IMR-90 (cell line): ENCODE data around the gene ZFR2. TPM values are rescaled to one million over a fixed set of nuclear protein-coding genes. Genes with fewer than 3 reads are reported as not detected.

Experiments used
- ATAC-seq: fragments of 200-7000 bp; cut with Tn5 transposase; 2 replicates; pipeline ENCODE4 v1.9.1; 2020; ENCODE audit warnings: low read depth, mild to moderate bottlenecking, moderate library complexity
- BruUV-seq: library from RNA; stranded (reverse); fragments of 400-500 nt; replicated peaks from 2 replicates; lab custom pipeline; 2021; lab: Mats Ljungman, UMichigan
- CTCF ChIA-PET: fragments of 300-600 bp; formaldehyde crosslinking; extraction: SDS; loops from one replicate; lab custom pipeline; 2021; ENCODE audit warnings: antibody characterized with exemption; lab: Yijun Ruan, JAX
- POLR2A ChIA-PET: fragments of 300-600 bp; sonication (Branson Sonifier 250); formaldehyde crosslinking; loops from one replicate; lab custom pipeline; 2022; ENCODE audit warnings: antibody characterized with exemption; ENCODE audit not compliant: unreplicated experiment; lab: Charles Lee
- DNase-seq: peaks from one replicate; pipeline ENCODE4 v3.0.0; 2013
- H2AFZ ChIP-seq: replicated peaks from 2 replicates; pipeline ENCODE3; 2013; ENCODE audit warnings: low read length, mild to moderate bottlenecking; ENCODE audit not compliant: poor library complexity
- H2AK5ac ChIP-seq: 2 replicates; pipeline ENCODE4 v1.6.1; 2013; ENCODE audit warnings: low read depth, low read length, inconsistent platforms
- H2AK9ac ChIP-seq: replicated peaks from 2 replicates; pipeline ENCODE3; 2013; ENCODE audit warnings: mild to moderate bottlenecking, low read depth, low read length, moderate library complexity; ENCODE audit not compliant: poor library complexity
- H2BK120ac ChIP-seq: 2 replicates; pipeline ENCODE4 v1.6.1; 2013; ENCODE audit warnings: low read depth, low read length, inconsistent platforms
- H2BK15ac ChIP-seq: 3 replicates; pipeline ENCODE4 v1.6.1; 2013; ENCODE audit warnings: low read depth, low read length, inconsistent platforms
- H2BK20ac ChIP-seq: 2 replicates; pipeline ENCODE4 v1.6.1; 2013; ENCODE audit warnings: low read depth, mild to moderate bottlenecking, inconsistent platforms, low read length, moderate library complexity
- H2BK5ac ChIP-seq: 2 replicates; pipeline ENCODE4 v1.6.1; 2013; ENCODE audit warnings: mild to moderate bottlenecking, low read depth, low read length, inconsistent platforms; ENCODE audit not compliant: poor library complexity, severe bottlenecking
- H3K14ac ChIP-seq: replicated peaks from 2 replicates; pipeline ENCODE4 v1.6.1; 2013; ENCODE audit warnings: low read depth, low read length, inconsistent platforms
- H3K18ac ChIP-seq: 2 replicates; pipeline ENCODE4 v1.6.1; 2013; ENCODE audit warnings: low read depth, low read length, control low read depth
- H3K23ac ChIP-seq: 2 replicates; pipeline ENCODE4 v1.6.1; 2013; ENCODE audit warnings: low read depth, low read length, inconsistent platforms
- H3K27ac ChIP-seq: 2 replicates; pipeline ENCODE4 v1.5.1; 2013; ENCODE audit warnings: mild to moderate bottlenecking, control low read depth, low read length; ENCODE audit not compliant: insufficient read depth
- H3K27me3 ChIP-seq: 2 replicates; pipeline ENCODE4 v1.6.1; 2013; ENCODE audit warnings: low read length; ENCODE audit not compliant: control insufficient read depth, insufficient read depth
- H3K36me3 ChIP-seq: 2 replicates; pipeline ENCODE4 v1.6.1; 2013; ENCODE audit warnings: low read length, mixed read lengths; ENCODE audit not compliant: control insufficient read depth, insufficient read depth
- H3K4ac ChIP-seq: 2 replicates; pipeline ENCODE4 v1.6.1; 2013; ENCODE audit warnings: low read depth, low read length, inconsistent platforms
- H3K4me1 ChIP-seq: 2 replicates; pipeline ENCODE4 v1.6.1; 2013; ENCODE audit warnings: low read length, mixed read lengths; ENCODE audit not compliant: control insufficient read depth, insufficient read depth
- H3K4me2 ChIP-seq: 2 replicates; pipeline ENCODE4 v1.6.1; 2013; ENCODE audit warnings: low read depth, mild to moderate bottlenecking, control low read depth, low read length, moderate library complexity
- H3K4me3 ChIP-seq: 2 replicates; pipeline ENCODE4 v1.5.1; 2013; ENCODE audit warnings: low read depth, mild to moderate bottlenecking, control low read depth, low read length, moderate library complexity; ENCODE audit not compliant: insufficient read depth
- H3K56ac ChIP-seq: 2 replicates; pipeline ENCODE4 v1.6.1; 2013; ENCODE audit warnings: low read length, inconsistent platforms; ENCODE audit not compliant: insufficient read depth; ENCODE audit errors: extremely low read depth
- H3K79me1 ChIP-seq, 2 experiments: 2 replicates each; pipeline ENCODE4 v1.6.1; 2013; ENCODE audit warnings: low read length in 2 of 2, inconsistent platforms in 1 of 2, low read depth in 1 of 2
- H3K9ac ChIP-seq: 2 replicates; pipeline ENCODE4 v1.6.1; 2013; ENCODE audit warnings: low read depth, low read length, control low read depth
- H3K9me1 ChIP-seq: 2 replicates; pipeline ENCODE4 v1.6.1; 2013; ENCODE audit warnings: low read length, inconsistent platforms; ENCODE audit not compliant: insufficient read depth
- H3K9me3 ChIP-seq: 2 replicates; pipeline ENCODE4 v1.6.1; 2013; ENCODE audit warnings: low read length; ENCODE audit not compliant: control insufficient read depth, insufficient read depth
- H4K20me1 ChIP-seq: 2 replicates; pipeline ENCODE4 v1.6.1; 2013; ENCODE audit warnings: low read length, inconsistent platforms; ENCODE audit not compliant: insufficient read depth
- H4K5ac ChIP-seq: 2 replicates; pipeline ENCODE4 v1.6.1; 2013; ENCODE audit warnings: mild to moderate bottlenecking, low read depth, low read length, control low read depth
- H4K8ac ChIP-seq, 2 experiments: 2 replicates each; pipeline ENCODE4 v1.6.1; 2013; ENCODE audit warnings: low read depth in 2 of 2, low read length in 2 of 2, control low read depth in 1 of 2, inconsistent platforms in 1 of 2
- H4K91ac ChIP-seq: 2 replicates; pipeline ENCODE4 v1.6.1; 2013; ENCODE audit warnings: low read depth, low read length, inconsistent platforms; ENCODE audit not compliant: insufficient read depth
- BHLHE40 ChIP-seq: fragments of 150-350 bp; IDR thresholded peaks from 2 replicates; pipeline ENCODE4 v1.6.1; 2016; ENCODE audit warnings: mild to moderate bottlenecking, low read depth, low read length
- CEBPB ChIP-seq: IDR thresholded peaks from 2 replicates; pipeline ENCODE4 v1.6.1; 2012; ENCODE audit warnings: low read depth, low read length, improper control_type of control experiment
- CHD1 ChIP-seq: IDR thresholded peaks from 2 replicates; pipeline ENCODE4 v1.6.1; 2012; ENCODE audit warnings: low read depth, low read length, improper control_type of control experiment
- FOS ChIP-seq: fragments of 150-350 bp; IDR thresholded peaks from 2 replicates; pipeline ENCODE4 v1.6.1; 2016; ENCODE audit warnings: low read depth, low read length
- MAFK ChIP-seq: IDR thresholded peaks from 2 replicates; pipeline ENCODE4 v1.6.1; 2012; ENCODE audit warnings: low read depth, low read length, improper control_type of control experiment
- MAZ ChIP-seq: IDR thresholded peaks from 2 replicates; pipeline ENCODE4 v1.6.1; 2012; ENCODE audit warnings: low read depth, mild to moderate bottlenecking, low read length, improper control_type of control experiment, moderate library complexity, borderline replicate concordance
- MXI1 ChIP-seq: IDR thresholded peaks from 2 replicates; pipeline ENCODE4 v1.6.1; 2012; ENCODE audit warnings: low read depth, mild to moderate bottlenecking, low read length, moderate library complexity, borderline replicate concordance
- NFE2L2 ChIP-seq: fragments of 150-350 bp; IDR thresholded peaks from 2 replicates; pipeline ENCODE4 v1.6.1; 2016; ENCODE audit warnings: low read depth, mild to moderate bottlenecking, low read length
- POLR2A ChIP-seq: IDR thresholded peaks from 2 replicates; pipeline ENCODE4 v1.6.1; 2012; ENCODE audit warnings: mild to moderate bottlenecking, low read depth, low read length
- RAD21 ChIP-seq: IDR thresholded peaks from 2 replicates; pipeline ENCODE4 v1.6.1; 2012; ENCODE audit warnings: low read length, improper control_type of control experiment
- RCOR1 ChIP-seq: IDR thresholded peaks from 2 replicates; pipeline ENCODE4 v1.6.1; 2012; ENCODE audit warnings: mild to moderate bottlenecking, low read length, improper control_type of control experiment; ENCODE audit not compliant: insufficient replicate concordance
- RFX5 ChIP-seq: IDR thresholded peaks from 2 replicates; pipeline ENCODE4 v1.8.0; 2012; ENCODE audit warnings: low read depth, mild to moderate bottlenecking, low read length, moderate library complexity
- SMC3 ChIP-seq: fragments of 150-350 bp; IDR thresholded peaks from 2 replicates; pipeline ENCODE4 v1.6.1; 2016; ENCODE audit warnings: low read depth, mild to moderate bottlenecking, antibody characterized with exemption, low read length, moderate library complexity
- WGBS, 2 experiments: methylation state at CpG; one replicate each; pipeline versions ENCODE4 v1.1.5 to v1.1.7; 2013; ENCODE audit warnings: missing lambda C conversion rate in 2 of 2; ENCODE audit not compliant: insufficient read length in 1 of 2; ENCODE audit errors: extremely low coverage in 2 of 2; 5-methylcytosine and 5-hydroxymethylcytosine counted together
- dilution Hi-C: fragments of 300-500 bp; cut with HindIII; formaldehyde crosslinking; loops from one replicate; pipeline ENCODE4 v1.14.3; 2018; ENCODE audit warnings: low sequenced_read_pairs; ENCODE audit not compliant: unreplicated experiment
- in situ Hi-C: fragments of 300-500 bp; cut with MboI; formaldehyde crosslinking; loops from 3 replicates; pipeline ENCODE4 v1.14.3; 2019; ENCODE audit warnings: low sequenced_read_pairs, inconsistent platforms, mixed read lengths
- intact Hi-C: fragments of 100-400 bp; cut with micrococcal nuclease; formaldehyde crosslinking; loops from 2 replicates; pipeline ENCODE4 v1.10.0; 2022
- polyA plus RNA-seq, 3 experiments: library from polyadenylated mRNA; depleted of rRNA; stranded (reverse); fragments of >200 nt; gene quantifications; 2 replicates each; pipeline ENCODE4 v1.2.3, GENCODE V29; 2012; ENCODE audit warnings: low replicate concordance in 1 of 3
- total RNA-seq: library from RNA; depleted of rRNA; stranded (reverse); fragments of >200 nt; gene quantifications from 2 replicates; pipeline ENCODE4 v1.2.3, GENCODE V29; 2012
- TF ChIP-seq, protein P1 (sequence below): fragments of 150-350 bp; IDR thresholded peaks from 2 replicates; pipeline ENCODE4 v1.6.1; 2017; ENCODE audit warnings: mild to moderate bottlenecking, antibody characterized with exemption, low read length, low read depth
- TF ChIP-seq, protein P2 (sequence below): fragments of 150-350 bp; IDR thresholded peaks from 2 replicates; pipeline ENCODE4 v1.6.1; 2016; ENCODE audit warnings: low read depth, mild to moderate bottlenecking, low read length, moderate library complexity, borderline replicate concordance
- TF ChIP-seq, protein P3 (sequence below): conservative IDR thresholded peaks from 2 replicates; pipeline ENCODE4 v1.5.1; 2012; ENCODE audit warnings: mild to moderate bottlenecking, low read depth, low read length, improper control_type of control experiment

Gene ZFR2
- total and polyA plus RNA-seq, 2 of the 4 experiments (the other 2 are of a cell fraction): 0.19 TPM; not detected in 1

GRCh38 chr19:3775831-3776230, 93.0 kb downstream of the ZFR2 start:
- ATAC-seq (no peak), DNase-seq (no peak)
- no peak overlapping the region for H3K4ac ChIP-seq
- H3K79me1 ChIP-seq: no peaks in the 10 kb centered on the region
- H3K9me3 ChIP-seq: peaks cover 2% of the 10 kb centered on the region
- peaks cover 5% of the 10 kb centered on the region; the same call in 1 of the 2 replicates for H3K27me3 ChIP-seq
- H3K14ac ChIP-seq: no peak overlapping the region
- no peak overlapping the region for H2BK120ac ChIP-seq
- H3K4me2 ChIP-seq: no peak overlapping the region
- ChIA-PET CTCF (no interaction called here), POLR2A (no interaction called here)
- H3K56ac ChIP-seq: no peak overlapping the region
- TF ChIP-seq MAFK: no peak
- TF ChIP-seq SMC3: no peak
- TF ChIP-seq POLR2A: no peak
- TF ChIP-seq MAZ: no peak
- no peak for TF ChIP-seq RFX5
- TF ChIP-seq, protein P1, sequence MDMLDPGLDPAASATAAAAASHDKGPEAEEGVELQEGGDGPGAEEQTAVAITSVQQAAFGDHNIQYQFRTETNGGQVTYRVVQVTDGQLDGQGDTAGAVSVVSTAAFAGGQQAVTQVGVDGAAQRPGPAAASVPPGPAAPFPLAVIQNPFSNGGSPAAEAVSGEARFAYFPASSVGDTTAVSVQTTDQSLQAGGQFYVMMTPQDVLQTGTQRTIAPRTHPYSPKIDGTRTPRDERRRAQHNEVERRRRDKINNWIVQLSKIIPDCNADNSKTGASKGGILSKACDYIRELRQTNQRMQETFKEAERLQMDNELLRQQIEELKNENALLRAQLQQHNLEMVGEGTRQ: no peak
- TF ChIP-seq CEBPB: no peak
- no peak for TF ChIP-seq NFE2L2
- TF ChIP-seq MXI1: no peak
- no peak for TF ChIP-seq RAD21
- TF ChIP-seq, protein P2, sequence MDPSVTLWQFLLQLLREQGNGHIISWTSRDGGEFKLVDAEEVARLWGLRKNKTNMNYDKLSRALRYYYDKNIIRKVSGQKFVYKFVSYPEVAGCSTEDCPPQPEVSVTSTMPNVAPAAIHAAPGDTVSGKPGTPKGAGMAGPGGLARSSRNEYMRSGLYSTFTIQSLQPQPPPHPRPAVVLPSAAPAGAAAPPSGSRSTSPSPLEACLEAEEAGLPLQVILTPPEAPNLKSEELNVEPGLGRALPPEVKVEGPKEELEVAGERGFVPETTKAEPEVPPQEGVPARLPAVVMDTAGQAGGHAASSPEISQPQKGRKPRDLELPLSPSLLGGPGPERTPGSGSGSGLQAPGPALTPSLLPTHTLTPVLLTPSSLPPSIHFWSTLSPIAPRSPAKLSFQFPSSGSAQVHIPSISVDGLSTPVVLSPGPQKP: no peak
- TF ChIP-seq CHD1: no peak
- TF ChIP-seq, protein P3, sequence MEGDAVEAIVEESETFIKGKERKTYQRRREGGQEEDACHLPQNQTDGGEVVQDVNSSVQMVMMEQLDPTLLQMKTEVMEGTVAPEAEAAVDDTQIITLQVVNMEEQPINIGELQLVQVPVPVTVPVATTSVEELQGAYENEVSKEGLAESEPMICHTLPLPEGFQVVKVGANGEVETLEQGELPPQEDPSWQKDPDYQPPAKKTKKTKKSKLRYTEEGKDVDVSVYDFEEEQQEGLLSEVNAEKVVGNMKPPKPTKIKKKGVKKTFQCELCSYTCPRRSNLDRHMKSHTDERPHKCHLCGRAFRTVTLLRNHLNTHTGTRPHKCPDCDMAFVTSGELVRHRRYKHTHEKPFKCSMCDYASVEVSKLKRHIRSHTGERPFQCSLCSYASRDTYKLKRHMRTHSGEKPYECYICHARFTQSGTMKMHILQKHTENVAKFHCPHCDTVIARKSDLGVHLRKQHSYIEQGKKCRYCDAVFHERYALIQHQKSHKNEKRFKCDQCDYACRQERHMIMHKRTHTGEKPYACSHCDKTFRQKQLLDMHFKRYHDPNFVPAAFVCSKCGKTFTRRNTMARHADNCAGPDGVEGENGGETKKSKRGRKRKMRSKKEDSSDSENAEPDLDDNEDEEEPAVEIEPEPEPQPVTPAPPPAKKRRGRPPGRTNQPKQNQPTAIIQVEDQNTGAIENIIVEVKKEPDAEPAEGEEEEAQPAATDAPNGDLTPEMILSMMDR: no peak
- no peak for TF ChIP-seq FOS
- no peak for TF ChIP-seq BHLHE40
- no peak for TF ChIP-seq RCOR1
- BruUV-seq: no TSS peak
- dilution Hi-C loops (no loop called here), in situ Hi-C loops (no loop called here), intact Hi-C loops (no loop called here)
- no peak overlapping the region for H2BK20ac ChIP-seq
- no peak overlapping the region for H2AK5ac ChIP-seq
- H4K91ac ChIP-seq: no peak overlapping the region
- no peaks in the 10 kb centered on the region for H3K9me1 ChIP-seq
- H4K8ac ChIP-seq: no peak overlapping the region
- H2BK15ac ChIP-seq: no peak overlapping the region
- H4K20me1 ChIP-seq: no peaks in the 10 kb centered on the region
- no peak overlapping the region for H3K9ac ChIP-seq
- H4K5ac ChIP-seq: no peak overlapping the region
- no peak overlapping the region for H2AK9ac ChIP-seq
- WGBS, 2 experiments: no CpG with 5 or more reads among the region's 5 CpGs
- H3K4me3 ChIP-seq: no peak overlapping the region
- no peak overlapping the region for H2BK5ac ChIP-seq
- H3K36me3 ChIP-seq: no peaks in the 10 kb centered on the region
- no peak overlapping the region for H3K27ac ChIP-seq
- H3K18ac ChIP-seq: no peak overlapping the region
- no peaks in the 10 kb centered on the region for H3K4me1 ChIP-seq
- H3K23ac ChIP-seq: no peak overlapping the region
- H2AFZ ChIP-seq: no peak overlapping the region
